HG03135 (cell line): Measurements from ENCODE around the gene PTRH1.
"Not testable (repeated sequence)": the region's sequence is repeated elsewhere in the genome, so short reads cannot be mapped to it uniquely, and the experiment has no call there.

Source experiments
- ATAC-seq: cut with Tn5 transposase; IDR thresholded peaks from one replicate; pipeline ENCODE4 v1.9.1; 2021; ENCODE audit warnings: mild to moderate bottlenecking, moderate library complexity; ENCODE audit not compliant: unreplicated experiment

The PTRH1 gene, protein sequence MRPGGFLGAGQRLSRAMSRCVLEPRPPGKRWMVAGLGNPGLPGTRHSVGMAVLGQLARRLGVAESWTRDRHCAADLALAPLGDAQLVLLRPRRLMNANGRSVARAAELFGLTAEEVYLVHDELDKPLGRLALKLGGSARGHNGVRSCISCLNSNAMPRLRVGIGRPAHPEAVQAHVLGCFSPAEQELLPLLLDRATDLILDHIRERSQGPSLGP

DNA sequence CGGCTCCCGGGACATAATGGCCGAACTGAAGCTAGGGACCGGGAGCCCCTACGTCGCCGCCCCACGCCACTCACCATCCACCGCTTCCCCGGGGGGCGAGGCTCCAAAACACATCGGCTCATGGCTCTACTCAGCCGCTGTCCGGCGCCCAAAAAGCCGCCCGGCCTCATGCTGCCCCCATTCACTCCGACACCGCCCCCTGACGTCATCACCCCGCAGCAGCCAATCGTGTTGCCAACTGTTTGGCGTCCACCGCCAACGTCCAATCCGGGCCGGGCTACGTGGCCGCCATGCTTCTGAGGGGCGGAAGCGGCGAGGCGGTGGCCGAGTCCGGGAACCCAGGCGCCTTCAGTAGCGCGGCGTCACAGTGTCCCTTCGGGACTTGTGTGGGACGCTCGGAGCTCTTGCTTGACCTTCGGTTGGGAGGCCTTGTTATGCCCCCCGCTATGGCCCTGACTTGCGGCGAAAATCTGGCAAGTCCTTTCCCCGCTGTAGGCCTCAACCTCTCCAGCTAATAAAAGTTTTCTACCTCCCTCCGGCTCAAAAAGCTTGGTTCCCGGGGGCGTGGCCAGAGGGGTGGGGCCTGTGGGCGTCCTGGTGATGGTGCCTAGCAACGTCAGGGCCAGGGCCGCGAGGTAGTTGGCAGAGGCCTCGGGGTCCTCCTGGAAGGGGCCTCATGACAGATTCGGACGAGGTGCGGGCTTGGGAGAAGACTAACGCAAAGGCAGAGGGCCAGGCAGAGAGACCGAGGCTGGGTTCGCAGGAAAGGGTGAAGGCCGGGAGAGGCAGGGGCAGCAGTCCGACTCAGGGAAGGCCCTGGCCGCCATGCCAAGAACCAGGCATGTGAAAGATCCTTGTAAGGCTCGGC is at the start of gene PTRH1, which contains the start of gene TTC16:
TSS of gene PTRH1 (minus strand) at position 194 of the 868 bp plus-strand sequence. CDS start at position 170, 24 bp downstream.
TSS of gene TTC16 (plus strand) at position 610 of the 868 bp plus-strand sequence. CDS start at position 677, 67 bp downstream.
- ATAC-seq = peak; percentile 94

- ATAC-seq = no peak
Measured at GRCh38 chr9:127763918-127764384, 48.5 kb upstream of the PTRH1 start.

DNA sequence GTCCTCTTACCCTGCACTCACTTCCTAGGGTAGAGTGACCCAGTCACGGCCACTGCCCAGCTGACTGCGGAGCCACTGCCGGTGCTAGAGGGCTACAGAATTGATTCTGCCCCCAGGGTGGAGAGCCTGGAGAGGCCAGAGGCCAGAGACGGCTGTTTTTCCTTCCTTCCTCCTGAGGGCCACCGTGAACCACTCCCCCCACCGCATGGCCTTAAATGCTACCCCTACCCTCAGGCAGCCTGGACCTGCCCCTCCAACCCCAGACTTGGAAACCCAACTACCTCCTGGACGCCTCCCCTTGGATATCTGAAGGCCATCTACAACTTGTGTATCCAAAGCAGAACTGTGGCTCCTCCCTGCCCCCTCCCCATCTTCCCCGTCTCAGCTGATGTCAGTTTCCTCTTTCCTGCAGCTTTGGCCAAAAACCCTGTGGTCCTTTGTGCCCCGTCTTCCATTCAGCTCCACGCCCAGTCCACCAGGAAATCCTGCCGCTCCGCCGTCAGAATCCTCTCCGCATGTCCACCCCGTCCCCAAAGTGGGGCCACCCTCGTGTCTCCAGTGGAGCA is 46.7 kb upstream of the PTRH1 start:
- no peak for ATAC-seq

DNA sequence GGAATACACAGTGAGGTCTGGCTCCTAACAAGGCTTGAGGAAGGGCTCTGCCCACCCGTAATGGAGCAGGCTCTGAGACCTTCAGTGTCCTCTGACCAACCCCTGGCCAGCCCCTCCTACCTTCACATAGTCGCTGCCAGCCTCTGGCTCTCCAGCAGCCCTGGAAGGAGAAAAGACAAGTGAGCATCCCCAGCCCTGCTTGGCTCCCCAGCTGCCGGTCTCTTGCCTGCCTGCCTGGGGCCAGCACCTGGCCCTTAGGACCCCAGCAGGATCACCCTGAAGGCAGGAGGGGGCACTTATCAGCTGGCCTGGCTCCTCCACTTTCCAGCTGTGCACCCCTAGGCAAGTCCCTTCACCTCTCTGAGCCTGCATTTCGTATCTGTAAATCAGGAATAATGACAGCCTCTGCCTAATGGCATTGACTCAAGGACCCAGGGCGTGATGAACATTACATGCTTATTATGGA is 46.1 kb upstream of the PTRH1 start:
- no peak for ATAC-seq

DNA sequence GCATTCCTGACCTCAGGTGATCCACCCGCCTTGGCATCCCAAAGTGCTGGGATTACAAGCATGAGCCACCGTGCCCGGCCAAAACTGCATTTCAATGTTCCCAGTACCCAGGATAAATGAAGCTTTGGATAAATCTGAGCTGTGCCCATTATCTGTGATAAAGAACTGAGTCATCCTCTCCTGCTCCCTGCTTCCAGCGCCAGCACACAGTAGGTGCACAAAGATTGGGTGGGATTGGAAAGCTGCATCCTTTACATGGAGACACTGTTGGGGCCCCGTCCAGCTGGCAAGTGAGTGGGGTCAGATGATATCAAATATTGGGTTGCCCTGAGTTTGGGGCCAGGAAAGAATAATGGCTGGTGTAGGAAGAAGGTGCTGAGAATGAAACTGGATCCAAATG is 45.6 kb upstream of the PTRH1 start:
- ATAC-seq = no peak

DNA sequence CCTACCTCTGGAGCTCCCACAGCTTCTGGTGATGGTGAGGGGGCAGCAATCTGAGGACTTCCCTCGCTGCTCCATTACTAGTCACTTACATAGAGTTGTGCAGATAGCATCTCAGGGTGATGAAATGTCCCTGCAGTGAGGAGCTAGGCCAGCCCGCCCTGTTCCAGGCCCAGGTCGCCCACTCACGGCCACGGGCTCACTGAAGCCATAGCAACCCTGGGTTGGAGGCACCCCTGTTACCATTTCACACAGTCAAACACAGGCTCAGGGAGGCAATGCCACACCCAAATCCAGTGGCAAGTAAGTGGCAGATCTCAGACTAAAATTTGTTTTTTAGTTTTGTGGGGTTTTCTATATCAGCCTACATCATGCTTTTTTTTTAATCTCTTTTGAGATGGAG is 43.4 kb upstream of the PTRH1 start:
- no peak for ATAC-seq

GRCh38 chr9:127756776-127757175 is 41.3 kb upstream of the PTRH1 start:
- ATAC-seq = not testable (repeated sequence)

DNA sequence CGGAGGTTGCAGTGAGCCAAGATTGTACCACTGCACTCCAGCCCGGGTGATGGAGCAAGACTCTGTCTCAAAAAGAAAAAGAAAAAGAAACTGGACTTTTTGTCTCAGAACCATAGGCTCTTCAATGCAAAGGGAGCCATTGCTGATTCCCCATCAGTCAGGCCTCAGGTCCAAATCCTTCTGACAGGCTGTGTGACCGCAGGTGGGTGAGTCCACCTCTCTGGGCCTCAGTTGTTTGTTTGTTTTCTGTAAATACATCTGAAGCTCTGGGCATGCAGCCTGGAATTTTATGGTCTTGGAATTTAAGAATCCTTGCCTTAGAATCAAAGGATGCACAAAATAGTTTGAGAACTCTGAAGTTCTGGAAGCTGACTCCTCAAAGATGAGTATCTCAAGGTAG is 40.8 kb upstream of the PTRH1 start:
- ATAC-seq = no peak

DNA sequence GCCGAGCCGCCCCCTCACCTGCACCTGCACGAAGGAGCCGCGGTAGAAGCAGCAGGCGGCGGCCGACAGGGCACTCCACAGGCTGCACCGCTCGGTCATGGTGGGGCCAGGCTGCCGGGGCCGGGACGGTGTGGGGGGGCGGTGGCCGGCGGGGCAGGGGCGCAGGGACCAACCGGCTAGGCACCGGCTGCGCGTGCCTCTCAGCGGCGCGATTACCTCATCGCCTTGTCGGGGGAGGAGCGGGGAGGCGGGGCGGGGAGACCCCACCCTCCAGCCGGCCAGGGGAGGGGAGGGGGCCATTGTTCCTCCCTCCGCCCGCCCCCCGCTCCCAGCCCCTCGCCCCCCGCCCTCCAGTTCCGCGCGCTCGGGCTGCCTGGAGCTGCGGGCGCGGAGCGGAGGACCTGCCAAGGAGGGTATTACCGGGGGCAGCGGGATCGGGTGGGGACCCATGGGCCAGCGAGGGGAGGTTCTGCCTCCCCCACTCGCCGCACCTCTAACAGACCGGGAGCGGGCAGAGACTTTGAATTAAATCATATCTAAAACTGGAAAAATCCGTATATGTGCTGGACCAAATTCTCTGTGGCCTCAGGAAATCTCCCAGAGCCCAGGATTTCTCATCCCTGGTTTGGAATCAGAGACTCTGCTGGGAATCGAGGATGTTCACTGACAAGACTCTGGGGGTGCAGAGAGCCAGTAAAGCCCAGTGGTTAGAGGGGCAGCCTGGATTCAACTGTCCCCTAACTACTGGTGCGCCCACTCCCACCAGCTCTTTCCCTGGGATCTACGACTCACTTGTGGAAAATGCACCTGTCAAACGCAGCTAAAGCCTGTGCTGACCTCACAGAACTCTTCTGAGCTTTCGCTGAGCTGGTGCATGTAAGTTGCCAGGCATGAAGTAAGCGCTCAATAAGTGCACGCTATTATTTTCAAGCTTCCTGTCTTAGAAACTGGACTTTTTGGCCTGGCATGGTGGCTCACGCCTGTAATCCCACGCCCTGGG is 39.9 kb upstream of the PTRH1 start:
- ATAC-seq = no peak

DNA sequence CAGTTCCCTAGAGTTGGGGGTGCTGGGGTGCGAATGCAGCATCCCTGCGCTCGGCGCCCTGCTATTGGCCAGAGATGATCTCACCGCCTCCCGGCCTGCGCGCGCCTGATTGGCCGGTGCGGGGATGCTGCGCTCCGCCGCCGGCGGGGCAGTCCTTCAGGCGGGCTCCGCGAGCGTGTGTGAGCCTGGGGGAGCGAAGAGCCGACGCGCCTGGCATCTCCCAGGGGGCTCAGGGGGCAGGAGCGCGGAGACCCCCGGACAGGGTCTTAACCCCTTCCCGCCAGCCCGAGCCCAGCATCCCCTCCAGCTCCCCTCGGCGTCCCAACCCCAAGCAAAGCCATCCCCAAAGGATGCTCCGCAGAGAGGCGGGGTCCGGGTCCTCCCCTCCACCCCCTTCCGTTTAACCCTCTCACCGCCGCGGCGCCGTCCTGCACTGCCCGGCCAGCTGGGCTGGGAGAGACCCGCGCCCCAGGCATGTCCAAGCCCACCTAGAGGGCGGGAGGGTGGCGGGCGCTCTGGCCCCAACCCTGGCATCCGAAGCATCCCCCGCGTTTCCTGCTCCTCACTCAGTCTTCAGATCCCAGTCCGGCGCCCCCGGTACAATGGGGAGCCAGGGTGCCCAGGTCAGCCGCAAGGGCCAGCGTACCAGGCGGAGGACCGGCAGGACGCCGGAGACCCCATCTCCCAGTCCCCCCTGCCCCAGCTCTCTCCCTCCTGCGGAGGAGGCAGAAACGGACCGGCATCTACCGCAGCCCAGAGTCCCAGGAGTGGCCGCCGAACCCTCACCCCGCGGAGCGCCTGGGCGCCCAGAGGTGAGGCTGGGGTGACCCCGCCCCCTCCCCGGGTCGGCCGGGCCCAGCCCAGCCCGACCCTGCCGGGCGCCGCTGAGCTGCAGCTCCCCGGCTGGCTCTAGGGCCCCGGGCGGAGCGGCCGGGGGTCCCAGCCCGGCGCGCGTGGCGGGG is 38.9 kb upstream of the PTRH1 start:
- ATAC-seq = no peak

DNA sequence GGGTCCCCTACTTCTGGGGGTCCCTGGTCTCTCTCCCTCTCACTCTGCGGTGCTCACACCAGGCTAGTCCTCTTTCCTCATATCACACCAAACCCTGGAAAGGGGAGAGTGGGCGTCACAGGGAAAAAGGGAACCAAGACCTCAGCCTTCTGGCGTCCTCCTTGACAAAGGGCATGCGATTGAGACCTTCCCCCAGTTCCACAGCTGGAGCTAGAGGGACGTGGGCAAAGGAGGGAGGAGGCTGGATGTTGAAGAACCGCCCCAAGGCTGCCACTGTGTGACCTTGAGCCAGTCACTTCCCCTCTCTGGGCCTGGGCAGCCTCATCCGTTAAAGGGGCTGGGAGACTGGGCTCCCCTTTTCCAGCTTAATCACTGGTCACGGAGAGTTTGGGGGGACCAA is 38.2 kb upstream of the PTRH1 start:
- ATAC-seq = no peak

DNA sequence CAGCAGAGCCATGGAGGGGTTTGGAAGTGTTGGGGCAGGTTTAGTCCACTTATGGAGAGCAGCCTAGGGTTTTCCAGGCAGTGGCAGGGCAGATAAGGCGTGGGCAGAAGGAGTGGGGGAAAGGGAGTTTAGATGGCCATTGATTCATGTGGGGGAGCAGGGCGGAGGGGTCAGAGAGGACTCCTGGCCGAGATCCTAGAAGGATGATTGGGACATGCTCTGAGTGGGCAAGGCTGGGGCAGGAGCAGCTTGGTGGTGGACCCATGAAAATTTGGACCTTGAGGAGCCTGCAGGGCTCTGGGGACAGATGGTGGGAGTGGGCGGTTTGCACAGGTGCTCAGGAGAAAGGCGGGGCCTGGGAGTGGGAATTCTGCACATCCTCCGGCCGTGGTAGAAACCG is 37.7 kb upstream of the PTRH1 start:
- ATAC-seq = no peak

GRCh38 chr9:127751269-127752054 is 36.0 kb upstream of the PTRH1 start:
- ATAC-seq = no peak

- no peak for ATAC-seq
Measured at GRCh38 chr9:127749090-127749787, 33.8 kb upstream of the PTRH1 start.

- no peak for ATAC-seq
Measured at GRCh38 chr9:127746959-127747569, 31.6 kb upstream of the PTRH1 start.

- no peak for ATAC-seq
Measured at GRCh38 chr9:127744398-127745110, 29.1 kb upstream of the PTRH1 start.
